Loucy (cell line): ENCODE measurements around the gene TENT5A.

Source experiments
- CTCF ChIP-seq: fragments of 200-600 bp; sonication (generic); conservative IDR thresholded peaks from 2 replicates; pipeline ENCODE4 v1.5.1; 2014; ENCODE audit warnings: mild to moderate bottlenecking, antibody characterized with exemption, low read length
- EZH2phosphoT487 ChIP-seq: fragments of 200-600 bp; IDR thresholded peaks from 2 replicates; pipeline ENCODE4 v1.6.1; 2018; ENCODE audit warnings: antibody characterized with exemption, mild to moderate bottlenecking, moderate library complexity, borderline replicate concordance

DNA sequence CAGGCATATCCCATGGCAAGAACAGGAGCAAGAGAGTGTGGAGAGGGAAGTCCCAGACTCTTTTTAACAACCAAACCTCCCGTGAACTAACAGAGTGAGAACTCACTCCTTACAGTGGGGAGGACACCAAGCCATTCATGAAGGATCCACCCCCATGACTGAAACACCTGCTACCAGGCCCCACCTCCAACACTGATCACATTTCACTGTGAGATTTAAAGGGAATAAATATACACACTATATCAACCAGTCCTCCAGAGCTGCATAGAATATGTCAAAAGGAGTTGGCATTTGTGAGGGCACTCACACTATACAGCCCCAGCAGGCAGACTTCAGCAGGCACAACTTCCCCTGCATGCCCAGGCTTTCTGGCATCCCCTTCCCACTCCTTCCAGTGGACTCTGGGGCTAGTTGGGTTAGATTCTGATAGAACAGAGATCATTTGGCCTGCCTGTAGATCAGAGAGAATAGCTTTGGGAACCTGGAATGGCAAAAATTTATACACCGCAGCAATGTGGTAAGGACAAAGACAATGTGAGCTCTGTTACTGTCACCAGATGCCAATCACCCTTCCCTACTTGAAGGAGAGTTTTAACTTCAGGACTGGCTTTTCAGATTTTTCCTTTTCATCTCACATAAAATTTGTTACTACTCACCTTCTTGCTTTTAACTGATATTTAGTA lies 25.2 kb upstream of the TENT5A start:
- no peak for TF ChIP-seq CTCF
- TF ChIP-seq EZH2phosphoT487, result no peak
